ENCODE measurements around the gene RHPN2. TPM values are rescaled to one million over a fixed set of nuclear protein-coding genes. Genes with fewer than 3 reads are reported as not detected.

Gene RHPN2
- total and polyA plus RNA-seq, 2 of the 13 experiments (the other 11 are each of a cell fraction or from before 2014, with no cell fraction given) = 20.3 to 48.0 TPM

DNA sequence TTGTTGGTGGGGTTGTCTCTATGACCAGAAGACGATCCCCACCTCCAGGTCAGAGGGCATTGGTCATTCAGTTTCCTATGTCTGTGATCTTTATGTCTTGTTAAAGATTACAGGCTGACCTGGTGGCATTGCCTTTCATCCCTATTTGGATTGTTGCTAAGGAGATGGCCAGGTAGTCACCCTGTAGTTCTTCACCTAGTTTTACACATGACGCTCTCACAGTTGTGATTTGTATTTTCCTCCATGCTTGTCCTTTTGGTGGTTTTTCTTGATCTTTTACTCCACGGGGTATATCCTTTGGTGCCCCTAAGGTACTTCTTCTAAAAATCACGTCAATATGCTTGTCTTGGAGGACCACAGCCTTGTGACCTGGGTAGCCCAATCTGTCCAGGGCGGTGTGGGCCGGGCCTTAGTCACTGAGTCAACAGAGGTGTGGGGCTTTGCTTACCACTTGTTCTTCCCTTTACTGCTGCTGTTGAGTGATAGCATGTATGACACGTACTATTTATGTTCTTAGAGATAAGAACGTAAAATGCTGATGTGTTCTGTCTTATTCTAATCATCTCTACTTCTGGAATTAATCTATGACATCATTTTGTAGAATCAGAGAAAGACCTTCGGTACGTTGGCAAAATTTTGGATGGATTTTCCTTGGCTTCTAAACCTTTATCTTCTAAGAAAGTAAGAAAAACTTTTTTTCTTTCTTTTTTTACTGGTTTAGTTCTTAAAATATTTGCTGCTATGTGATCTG is 36.4 kb upstream of the RHPN2 start (continued):
- TF ChIP-seq KAT8 (CRISPR knock-in tag; IDR thresholded peaks at IDR 0.05) = no peak
- TF ChIP-seq TOE1 (CRISPR knock-in tag; IDR thresholded peaks at IDR 0.05) = no peak
- TF ChIP-seq MLLT10 (CRISPR knock-in tag; IDR thresholded peaks at IDR 0.05) = no peak
- TF ChIP-seq, protein P1, sequence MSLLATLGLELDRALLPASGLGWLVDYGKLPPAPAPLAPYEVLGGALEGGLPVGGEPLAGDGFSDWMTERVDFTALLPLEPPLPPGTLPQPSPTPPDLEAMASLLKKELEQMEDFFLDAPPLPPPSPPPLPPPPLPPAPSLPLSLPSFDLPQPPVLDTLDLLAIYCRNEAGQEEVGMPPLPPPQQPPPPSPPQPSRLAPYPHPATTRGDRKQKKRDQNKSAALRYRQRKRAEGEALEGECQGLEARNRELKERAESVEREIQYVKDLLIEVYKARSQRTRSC (CRISPR knock-in tag; IDR thresholded peaks at IDR 0.05; ENCODE audit: low read depth) = no peak
- no peak for TF ChIP-seq NRL (CRISPR knock-in tag; IDR thresholded peaks at IDR 0.05; ENCODE audit: borderline replicate concordance)
- TF ChIP-seq, protein P2, sequence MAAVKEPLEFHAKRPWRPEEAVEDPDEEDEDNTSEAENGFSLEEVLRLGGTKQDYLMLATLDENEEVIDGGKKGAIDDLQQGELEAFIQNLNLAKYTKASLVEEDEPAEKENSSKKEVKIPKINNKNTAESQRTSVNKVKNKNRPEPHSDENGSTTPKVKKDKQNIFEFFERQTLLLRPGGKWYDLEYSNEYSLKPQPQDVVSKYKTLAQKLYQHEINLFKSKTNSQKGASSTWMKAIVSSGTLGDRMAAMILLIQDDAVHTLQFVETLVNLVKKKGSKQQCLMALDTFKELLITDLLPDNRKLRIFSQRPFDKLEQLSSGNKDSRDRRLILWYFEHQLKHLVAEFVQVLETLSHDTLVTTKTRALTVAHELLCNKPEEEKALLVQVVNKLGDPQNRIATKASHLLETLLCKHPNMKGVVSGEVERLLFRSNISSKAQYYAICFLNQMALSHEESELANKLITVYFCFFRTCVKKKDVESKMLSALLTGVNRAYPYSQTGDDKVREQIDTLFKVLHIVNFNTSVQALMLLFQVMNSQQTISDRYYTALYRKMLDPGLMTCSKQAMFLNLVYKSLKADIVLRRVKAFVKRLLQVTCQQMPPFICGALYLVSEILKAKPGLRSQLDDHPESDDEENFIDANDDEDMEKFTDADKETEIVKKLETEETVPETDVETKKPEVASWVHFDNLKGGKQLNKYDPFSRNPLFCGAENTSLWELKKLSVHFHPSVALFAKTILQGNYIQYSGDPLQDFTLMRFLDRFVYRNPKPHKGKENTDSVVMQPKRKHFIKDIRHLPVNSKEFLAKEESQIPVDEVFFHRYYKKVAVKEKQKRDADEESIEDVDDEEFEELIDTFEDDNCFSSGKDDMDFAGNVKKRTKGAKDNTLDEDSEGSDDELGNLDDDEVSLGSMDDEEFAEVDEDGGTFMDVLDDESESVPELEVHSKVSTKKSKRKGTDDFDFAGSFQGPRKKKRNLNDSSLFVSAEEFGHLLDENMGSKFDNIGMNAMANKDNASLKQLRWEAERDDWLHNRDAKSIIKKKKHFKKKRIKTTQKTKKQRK (IDR thresholded peaks at IDR 0.05; ENCODE audit: low read length) = no peak
- no peak for TF ChIP-seq ZNF629 (CRISPR knock-in tag; conservative IDR thresholded peaks at IDR 0.05)
- TF ChIP-seq, protein P3, sequence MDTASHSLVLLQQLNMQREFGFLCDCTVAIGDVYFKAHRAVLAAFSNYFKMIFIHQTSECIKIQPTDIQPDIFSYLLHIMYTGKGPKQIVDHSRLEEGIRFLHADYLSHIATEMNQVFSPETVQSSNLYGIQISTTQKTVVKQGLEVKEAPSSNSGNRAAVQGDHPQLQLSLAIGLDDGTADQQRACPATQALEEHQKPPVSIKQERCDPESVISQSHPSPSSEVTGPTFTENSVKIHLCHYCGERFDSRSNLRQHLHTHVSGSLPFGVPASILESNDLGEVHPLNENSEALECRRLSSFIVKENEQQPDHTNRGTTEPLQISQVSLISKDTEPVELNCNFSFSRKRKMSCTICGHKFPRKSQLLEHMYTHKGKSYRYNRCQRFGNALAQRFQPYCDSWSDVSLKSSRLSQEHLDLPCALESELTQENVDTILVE (CRISPR knock-in tag; IDR thresholded peaks at IDR 0.05) = no peak
- no peak for TF ChIP-seq NFATC3 (CRISPR knock-in tag; IDR thresholded peaks at IDR 0.05)
- TF ChIP-seq SP1 (IDR thresholded peaks at IDR 0.05) = no peak
- no peak for TF ChIP-seq SP1 (CRISPR knock-in tag; IDR thresholded peaks at IDR 0.05)
- TF ChIP-seq, protein P4, sequence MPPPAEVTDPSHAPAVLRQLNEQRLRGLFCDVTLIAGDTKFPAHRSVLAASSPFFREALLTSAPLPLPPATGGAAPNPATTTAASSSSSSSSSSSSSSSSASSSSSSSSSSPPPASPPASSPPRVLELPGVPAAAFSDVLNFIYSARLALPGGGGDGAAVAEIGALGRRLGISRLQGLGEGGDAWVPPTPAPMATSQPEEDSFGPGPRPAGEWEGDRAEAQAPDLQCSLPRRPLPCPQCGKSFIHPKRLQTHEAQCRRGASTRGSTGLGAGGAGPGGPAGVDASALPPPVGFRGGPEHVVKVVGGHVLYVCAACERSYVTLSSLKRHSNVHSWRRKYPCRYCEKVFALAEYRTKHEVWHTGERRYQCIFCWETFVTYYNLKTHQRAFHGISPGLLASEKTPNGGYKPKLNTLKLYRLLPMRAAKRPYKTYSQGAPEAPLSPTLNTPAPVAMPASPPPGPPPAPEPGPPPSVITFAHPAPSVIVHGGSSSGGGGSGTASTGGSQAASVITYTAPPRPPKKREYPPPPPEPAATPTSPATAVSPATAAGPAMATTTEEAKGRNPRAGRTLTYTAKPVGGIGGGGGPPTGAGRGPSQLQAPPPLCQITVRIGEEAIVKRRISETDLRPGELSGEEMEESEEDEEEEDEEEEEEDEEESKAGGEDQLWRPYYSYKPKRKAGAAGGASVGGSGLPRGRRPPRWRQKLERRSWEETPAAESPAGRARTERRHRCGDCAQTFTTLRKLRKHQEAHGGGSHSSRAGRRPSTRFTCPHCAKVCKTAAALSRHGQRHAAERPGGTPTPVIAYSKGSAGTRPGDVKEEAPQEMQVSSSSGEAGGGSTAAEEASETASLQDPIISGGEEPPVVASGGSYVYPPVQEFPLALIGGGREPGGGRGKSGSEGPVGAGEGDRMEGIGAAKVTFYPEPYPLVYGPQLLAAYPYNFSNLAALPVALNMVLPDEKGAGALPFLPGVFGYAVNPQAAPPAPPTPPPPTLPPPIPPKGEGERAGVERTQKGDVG (CRISPR knock-in tag; IDR thresholded peaks at IDR 0.05; ENCODE audit: borderline replicate concordance) = no peak
- no peak for TF ChIP-seq CCDC6 (CRISPR knock-in tag; IDR thresholded peaks at IDR 0.05)
- TF ChIP-seq EEA1 (CRISPR knock-in tag; IDR thresholded peaks at IDR 0.05; ENCODE audit: borderline replicate concordance) = no peak
- no peak for TF ChIP-seq ZNF274 (CRISPR knock-in tag; IDR thresholded peaks at IDR 0.05)
- TF ChIP-seq, protein P5, sequence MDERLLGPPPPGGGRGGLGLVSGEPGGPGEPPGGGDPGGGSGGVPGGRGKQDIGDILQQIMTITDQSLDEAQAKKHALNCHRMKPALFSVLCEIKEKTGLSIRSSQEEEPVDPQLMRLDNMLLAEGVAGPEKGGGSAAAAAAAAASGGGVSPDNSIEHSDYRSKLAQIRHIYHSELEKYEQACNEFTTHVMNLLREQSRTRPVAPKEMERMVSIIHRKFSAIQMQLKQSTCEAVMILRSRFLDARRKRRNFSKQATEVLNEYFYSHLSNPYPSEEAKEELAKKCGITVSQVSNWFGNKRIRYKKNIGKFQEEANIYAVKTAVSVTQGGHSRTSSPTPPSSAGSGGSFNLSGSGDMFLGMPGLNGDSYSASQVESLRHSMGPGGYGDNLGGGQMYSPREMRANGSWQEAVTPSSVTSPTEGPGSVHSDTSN (CRISPR knock-in tag; IDR thresholded peaks at IDR 0.05) = no peak
- TF ChIP-seq YY1 (IDR thresholded peaks at IDR 0.05; ENCODE audit: insufficient read depth, insufficient replicate concordance, low read depth, low read length) = no peak
- TF ChIP-seq MYNN (CRISPR knock-in tag; IDR thresholded peaks at IDR 0.05; ENCODE audit: low read depth) = no peak
- no peak for TF ChIP-seq NAIF1 (CRISPR knock-in tag; IDR thresholded peaks at IDR 0.05; ENCODE audit: borderline replicate concordance)
- peak; percentile 75 for TF ChIP-seq RCOR2 (CRISPR knock-in tag; IDR thresholded peaks at IDR 0.05)
- no peak for TF ChIP-seq HCFC1 (IDR thresholded peaks at IDR 0.05; ENCODE audit: low read depth, low read length)

All from HepG2 (cell line).